HG02642 (cell line): ENCODE data around the gene TSPAN33.
"Not testable (repeated sequence)": the region's sequence is repeated elsewhere in the genome, so short reads cannot be mapped to it uniquely, and the experiment has no call there.

Experiments
- ATAC-seq: cut with Tn5 transposase; IDR thresholded peaks from one replicate; pipeline ENCODE4 v1.9.1; 2021; ENCODE audit warnings: mild to moderate bottlenecking; ENCODE audit not compliant: unreplicated experiment, poor library complexity

TSPAN33 gene

DNA sequence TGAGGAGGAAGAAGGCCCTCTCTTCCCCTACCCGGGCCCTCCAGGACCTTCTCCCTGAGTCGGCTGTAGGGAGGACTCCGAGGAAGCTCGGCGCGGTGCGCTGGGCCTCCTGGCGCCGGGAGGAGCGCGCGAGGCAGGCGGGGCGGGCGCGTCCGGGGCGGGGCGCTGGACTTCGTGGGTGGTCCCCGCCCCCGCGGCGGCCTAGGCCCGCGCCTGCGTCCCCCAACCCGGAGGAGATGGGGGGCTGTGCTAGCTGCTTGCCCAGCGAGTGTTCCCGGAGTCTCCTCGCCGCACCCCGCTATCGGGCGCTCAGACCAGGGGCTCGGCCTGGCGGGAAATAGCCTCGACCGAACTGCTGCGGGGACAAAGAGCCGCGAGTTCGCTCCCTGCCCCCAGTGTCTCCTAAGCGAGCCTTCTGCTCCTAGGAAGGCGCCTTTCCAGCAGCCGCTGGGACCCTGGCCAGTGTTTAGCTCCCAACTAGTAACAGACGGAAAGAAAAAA, 24.7 kb downstream of the TSPAN33 start:
- ATAC-seq: peak; percentile 31

DNA sequence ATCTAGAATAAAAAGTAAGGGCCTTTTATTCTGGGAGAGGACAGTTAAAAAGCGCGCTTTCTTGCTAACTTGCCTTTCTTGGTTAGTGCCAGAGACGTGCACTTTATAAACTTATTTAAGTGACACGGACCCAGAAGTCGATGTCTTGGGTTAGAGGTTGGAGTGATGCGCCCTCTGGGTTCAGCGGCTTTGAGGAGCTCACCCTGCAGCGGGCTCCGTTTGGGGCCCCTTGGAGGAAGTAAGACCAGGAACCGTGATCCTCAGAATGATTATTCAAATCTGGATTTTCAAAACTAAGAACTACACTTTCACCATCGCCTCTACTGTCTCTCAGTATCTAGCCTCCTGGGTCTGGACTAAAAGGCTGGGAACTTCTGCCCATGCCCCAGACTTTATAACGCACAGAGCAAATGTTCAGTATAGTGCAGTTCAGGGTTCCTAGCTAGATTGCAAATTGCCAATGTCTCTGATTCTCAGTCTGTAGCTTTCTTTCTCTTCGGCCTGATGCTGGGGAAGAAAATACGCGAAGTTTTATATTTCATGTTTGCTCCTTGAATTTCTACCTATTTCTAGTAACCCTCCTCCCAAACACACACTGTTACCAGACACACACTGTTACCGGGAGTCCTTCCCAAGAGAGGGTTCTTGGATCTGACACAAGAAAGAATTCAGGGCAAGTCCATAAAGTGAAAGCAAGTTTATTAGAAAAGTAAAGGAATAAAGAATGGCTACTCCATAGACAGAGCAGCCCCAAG, 25.4 kb downstream of the TSPAN33 start:
- peak; percentile 66 for ATAC-seq

DNA sequence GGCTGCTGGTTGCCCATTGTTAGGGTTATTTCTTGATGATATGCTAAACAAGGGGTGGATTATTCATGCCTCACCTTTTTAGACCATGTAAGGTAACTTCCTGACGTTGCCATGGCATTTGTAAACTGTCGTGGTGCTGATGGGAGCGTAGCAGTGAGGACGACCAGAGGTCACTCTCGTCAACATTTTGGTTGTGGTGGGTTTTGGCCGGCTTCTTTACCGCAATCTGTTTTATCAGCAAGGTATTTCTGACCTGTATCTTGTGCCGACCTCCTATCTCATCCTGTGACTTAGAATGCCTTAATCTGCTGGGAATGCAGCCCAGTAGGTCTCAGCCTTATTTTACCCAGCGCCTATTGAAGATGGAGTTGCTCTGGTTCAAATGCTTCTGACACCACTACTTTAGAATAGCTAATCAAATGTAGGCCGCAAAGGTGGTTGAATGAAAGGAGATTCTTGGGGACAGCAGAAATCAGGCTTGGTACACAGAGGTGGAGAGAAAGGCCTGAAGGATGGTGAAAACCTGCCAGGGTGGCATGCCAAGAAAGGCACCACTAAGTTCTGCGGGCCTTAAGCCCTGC, 26.0 kb downstream of the TSPAN33 start:
- ATAC-seq: no peak

DNA sequence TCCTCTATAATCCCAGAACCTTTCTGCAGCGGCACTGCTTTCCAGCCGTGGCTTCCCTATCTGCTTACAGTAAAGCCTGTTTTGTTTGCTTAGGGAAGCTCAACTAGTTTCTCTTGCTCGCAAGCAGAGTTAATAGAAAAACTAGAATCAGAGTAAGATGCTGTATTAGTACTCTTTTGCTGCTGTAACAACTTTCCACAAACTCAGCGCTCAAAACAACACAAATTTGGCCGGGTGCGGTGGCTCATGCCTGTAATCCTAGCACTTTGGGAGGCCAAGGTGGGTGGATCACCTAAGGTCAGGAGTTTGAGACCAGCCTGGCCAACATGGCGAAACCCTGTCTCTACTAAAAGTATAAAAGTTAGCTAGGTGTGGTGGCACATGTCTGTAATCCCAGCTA, 29.4 kb downstream of the TSPAN33 start:
- ATAC-seq: not testable (repeated sequence)

DNA sequence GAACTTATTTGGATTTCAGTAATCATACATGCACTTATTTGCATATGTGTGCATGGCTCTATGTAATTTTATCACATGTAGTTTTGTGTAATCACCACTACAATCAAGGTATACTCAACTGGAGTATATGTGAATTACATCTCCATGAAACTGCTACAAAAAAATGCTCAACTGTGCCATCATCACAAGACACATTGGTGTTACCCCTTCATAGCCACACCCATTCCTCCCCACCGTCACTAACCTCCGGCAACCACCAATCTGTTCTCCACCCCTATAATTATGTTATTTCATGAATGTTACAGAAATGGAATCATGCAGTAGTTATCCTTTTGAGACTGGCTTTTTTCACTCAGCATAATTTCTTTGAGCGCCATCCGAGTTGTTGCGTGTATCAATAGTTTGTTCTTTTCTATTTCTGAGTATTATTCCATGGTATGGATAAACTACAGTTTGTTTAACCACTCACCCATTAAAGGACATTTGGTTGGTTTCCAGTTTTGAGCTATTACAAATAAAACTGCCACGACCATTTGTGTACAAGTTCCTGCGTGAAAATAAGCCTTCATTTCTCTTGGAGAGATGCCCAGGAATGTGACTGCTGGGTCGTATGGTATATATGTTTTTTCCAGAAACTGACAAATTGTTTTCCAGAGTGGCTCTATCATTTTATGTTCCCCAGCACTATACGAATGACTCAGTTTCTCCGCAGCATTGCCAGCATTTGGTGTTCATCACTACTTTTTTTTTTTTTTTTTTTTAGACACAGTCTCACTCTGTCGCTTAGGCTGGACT, 32.6 kb downstream of the TSPAN33 start:
- no peak for ATAC-seq

DNA sequence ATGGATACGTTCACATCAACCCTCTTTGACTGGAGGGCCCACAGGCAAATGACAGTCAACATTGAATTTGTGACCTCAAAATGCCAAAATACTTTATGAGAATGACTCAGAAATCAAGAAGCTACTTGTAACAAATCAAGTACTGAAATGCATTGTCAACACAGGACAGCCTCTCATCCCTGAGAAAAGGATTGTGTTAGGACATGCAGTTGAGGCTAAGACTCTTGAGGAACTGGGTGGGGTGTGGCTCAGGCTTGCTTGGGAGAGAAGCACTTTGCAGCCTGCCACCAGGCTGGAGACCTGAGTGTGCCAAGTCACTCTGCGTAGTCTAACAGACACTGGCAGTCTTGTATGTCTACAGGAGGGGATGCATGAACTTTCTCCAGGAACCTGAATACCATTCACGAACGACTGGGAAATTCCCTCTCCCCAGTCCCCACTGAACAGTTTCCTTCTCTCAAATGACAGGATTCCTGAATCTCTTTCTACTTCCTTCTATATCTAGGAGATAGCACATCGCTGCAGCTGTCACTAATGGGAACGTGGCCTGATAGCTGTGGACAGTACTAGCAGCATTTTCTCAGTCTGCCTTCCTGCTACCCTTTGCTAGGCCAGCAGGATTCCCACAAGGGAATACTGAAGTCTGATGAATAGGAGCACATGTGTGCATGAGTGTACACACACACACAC, 40.6 kb downstream of the TSPAN33 start:
- ATAC-seq: no peak

DNA sequence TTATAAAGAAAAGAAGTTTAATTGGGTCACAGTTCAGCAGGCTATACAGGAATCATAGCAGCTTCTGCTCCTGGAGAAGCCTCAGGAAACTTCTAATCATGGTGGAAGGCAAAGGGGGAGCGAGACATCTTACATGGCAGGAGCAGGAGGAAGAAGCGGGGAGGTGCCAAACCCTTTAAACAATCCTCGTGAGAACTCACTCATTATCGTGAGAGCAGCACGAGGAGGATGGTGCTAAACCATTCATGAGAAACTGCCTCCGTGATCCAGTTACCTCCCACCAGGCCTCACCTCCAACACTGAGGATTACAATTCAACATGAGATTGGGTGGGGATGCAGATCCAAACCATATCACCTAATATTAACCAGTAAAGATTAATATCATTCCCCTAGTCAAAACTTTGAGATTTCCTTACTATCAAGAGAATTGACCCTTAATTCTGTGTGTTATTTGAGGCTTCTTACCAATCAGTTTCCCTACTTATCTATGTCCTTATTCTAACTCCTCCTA, 42.3 kb downstream of the TSPAN33 start:
- ATAC-seq: no peak

DNA sequence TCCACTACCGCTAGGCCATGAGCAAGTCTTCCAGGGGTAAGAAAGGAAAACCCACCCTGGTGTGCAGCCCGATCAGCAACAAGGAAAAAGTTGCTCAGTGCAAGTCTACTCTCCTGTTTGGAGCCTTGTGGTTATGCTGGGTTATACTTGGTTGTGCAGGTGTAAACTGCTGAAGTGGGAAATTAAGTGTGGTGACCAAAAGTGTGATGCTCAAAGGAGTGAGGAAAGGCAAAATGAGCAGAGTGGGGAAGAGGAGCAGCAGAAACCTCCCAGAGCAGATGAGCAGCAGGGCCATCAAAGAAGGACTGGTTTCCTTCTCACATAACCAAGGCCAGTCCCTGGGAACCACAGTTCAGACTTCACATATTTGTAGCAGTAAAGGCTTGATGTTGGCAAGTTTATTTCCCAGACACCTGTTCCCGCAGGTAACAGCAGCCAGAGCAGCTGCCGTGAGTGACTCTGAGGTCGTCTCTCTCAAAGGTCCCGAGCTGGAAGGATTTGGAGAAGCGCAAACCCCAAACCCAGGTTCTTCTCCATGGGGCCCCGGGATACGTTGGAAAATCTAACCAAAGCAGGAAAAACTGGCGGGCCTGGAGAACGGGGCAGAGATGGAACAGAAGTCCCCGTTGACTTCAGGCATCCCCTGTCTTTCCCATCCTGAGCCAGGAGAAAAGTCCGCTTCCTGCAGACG, 43.3 kb downstream of the TSPAN33 start:
- no peak for ATAC-seq

DNA sequence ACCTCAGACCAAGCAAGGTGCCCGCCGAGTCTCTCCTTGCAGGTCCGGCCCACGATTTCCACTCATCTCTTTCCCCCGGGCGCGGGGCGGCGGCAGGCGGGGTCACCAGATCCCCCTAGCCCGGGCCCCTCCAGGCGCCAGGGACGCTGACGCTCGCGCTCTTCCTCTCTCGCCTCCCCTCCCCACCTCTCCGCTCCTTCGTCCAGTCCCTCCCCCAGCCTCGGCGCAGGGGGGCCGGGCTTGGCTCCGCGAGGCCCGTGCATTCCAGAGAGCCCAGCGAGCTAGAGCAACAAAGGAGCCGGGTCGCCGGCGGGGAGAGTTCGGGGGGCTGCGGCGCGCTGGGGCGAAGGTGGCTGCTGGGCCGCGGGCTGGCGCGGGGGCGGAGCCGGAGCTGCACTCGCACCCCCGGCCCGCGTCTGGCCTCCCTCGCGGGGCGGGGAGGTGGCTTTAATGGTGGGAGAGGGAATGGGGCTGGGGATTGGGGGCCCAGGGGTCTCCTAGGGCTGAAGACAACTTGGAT, 43.9 kb downstream of the TSPAN33 start, which contains the start of gene SMO:
SMO (plus strand) TSS at position 262 of the 520 bp plus-strand sequence. CDS start 519 bp downstream, outside the sequence.
- no peak for ATAC-seq

DNA sequence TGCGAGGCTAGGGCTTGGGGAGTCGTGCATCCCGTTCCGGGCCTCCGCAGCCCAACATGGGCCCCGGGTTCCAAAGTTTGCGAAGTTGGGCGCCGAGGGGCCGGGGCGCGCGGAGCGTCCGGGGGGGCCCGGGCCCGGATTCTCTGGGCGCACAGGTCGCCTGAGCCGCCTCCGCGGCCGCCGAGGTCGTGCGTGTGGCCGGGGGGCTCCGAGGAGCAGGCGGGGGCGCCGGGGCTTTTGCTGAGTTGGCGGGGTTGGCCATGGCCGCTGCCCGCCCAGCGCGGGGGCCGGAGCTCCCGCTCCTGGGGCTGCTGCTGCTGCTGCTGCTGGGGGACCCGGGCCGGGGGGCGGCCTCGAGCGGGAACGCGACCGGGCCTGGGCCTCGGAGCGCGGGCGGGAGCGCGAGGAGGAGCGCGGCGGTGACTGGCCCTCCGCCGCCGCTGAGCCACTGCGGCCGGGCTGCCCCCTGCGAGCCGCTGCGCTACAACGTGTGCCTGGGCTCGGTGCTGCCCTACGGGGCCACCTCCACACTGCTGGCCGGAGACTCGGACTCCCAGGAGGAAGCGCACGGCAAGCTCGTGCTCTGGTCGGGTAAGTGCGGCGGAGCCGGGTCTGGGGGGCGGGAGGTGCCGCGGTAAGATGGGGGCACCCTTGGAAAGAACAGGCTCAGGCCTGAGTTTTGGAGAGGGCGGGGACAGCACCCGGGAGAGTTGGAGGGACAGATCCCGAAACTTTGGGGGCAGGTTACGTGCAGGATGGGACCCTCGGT, 44.6 kb downstream of the TSPAN33 start:
- no peak for ATAC-seq

DNA sequence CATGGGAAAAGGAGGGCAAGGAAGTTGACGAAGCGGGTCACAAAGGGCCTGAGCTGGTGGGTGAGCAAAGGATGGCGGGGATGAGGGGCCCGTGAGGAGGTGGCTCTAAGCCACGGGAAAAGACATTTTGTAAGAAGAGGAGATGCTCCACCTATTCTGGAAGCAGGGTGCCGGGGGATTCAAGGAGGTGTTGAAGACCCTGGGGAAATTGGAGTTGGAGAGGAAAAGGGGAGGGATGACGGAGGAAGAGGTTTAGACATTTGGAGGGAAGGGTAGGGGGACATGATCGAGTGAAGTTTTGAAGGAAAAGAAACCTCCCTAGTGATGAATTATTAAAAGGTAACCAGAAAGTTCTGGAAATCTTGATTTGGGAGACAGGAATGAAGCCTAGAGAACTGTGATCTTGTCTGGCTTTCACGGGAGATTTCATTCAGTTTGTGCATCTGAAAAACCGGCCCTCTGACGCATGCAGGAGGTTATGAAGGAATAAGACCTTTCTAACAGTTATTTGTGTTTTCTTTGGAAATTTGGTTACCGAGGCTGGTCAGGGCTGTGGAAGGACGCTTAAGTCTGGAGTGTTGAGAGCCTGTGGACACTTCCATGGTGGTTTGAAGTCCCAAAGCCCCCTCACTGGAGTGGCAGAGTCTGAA, 45.3 kb downstream of the TSPAN33 start:
- no peak for ATAC-seq

DNA sequence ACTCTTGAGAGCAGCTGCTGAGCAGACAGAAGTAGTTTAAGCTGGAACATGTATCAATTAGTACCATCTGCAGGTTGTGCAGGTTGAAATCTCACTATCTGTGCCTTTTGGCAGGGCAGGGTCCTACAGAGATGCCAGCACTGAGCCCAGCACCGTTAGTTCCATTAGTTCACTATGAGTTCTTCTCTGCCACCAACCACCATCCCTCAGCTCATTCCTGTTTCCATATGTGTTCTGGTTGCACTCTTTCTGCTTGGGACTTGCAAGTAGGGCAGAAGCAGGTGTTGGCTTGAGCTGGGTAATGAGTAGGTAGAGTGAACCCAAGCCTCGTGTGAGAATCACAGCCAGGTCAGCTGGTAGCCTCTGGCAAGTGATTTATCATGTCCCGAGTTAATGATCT, 46.8 kb downstream of the TSPAN33 start:
- ATAC-seq: no peak

DNA sequence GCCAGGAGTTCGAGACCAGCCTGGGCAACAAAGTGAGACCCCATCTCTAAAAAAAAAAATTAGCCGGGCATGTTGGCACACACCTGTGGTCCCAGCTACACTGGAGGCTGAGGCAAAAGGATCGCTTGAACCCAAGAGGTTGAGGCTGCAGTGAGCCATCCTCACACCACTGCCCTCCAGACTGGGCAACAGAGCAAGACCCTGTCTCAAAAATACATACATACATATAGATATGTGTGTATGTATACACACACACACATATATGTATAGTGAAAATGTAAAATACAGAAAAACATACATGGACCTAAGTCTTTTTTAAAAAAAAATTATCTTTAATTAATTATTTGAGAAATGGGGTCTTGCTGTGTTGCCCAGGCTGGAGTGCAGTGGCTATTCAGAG, 49.4 kb downstream of the TSPAN33 start:
- no peak for ATAC-seq

DNA sequence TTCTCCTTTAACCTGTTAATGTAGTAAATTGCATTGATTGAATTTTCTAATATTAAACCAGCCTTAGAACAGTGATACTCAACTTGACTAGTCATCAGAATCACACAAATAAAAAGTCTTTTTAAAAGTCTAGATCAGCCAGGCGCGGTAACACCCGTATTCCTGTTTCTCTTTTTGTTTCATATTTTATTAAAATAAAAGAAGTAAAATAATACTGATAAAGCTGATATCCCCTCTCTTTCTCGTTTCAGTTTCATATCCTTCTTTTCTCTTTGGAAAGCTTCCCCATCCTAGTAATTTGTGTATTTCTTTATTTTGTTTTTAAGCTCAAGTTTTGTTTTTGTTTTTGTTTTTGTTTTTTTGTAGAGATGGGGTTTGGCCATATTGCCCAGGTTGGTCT, 53.3 kb downstream of the TSPAN33 start:
- no peak for ATAC-seq

DNA sequence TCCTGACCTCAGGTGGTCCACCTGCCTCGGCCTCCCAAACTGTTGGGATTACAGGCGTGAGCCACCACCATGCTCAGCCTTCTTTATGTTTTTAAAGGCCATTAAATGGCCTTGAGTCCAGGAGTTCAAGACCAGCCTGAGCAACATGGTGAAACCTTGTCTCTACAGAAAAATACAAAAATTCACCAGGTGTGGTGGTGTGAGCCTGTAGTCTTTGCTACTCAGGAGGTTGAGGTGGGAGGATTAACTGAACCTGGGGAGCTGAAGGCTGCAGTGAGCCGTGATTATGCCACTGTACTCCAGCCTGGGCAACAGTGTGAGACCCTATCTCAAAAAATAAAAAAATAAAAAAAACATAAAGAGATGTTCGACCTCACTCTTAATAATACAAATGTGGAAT, 54.9 kb downstream of the TSPAN33 start:
- no peak for ATAC-seq

DNA sequence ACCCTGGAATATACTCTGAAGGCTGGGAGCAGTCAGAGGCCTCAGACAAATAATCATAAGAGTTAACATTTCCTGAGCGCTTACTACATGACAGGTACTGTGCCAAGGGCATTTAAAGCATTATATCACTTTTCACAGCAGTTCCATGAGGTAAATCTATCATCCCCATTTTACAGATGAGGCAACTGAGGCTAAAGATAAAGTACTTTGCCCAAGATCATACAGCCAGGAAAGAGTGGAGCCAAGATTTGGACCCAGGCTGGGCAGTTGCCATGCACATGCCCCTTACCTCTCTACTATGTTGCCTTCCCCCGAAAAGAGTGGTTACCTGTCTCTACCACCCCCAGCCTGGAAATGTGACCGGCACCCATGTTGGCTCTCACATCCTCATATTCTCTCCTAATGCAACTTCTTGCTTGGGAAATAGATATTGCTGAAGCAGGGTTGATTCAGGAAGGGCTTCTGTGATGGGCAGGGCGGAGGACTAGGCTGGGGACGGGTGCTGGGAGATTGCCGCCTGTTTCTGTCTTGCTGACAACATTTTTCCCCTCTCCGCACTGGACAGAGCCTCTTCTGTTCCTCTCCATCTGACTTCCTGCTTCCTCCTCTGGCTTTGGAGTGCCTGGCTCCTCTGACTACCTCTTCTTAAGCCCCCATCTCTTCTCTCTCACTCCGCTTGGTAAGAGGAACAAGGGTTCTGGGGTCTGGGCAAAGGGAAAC, 57.7 kb downstream of the TSPAN33 start:
- ATAC-seq: no peak

DNA sequence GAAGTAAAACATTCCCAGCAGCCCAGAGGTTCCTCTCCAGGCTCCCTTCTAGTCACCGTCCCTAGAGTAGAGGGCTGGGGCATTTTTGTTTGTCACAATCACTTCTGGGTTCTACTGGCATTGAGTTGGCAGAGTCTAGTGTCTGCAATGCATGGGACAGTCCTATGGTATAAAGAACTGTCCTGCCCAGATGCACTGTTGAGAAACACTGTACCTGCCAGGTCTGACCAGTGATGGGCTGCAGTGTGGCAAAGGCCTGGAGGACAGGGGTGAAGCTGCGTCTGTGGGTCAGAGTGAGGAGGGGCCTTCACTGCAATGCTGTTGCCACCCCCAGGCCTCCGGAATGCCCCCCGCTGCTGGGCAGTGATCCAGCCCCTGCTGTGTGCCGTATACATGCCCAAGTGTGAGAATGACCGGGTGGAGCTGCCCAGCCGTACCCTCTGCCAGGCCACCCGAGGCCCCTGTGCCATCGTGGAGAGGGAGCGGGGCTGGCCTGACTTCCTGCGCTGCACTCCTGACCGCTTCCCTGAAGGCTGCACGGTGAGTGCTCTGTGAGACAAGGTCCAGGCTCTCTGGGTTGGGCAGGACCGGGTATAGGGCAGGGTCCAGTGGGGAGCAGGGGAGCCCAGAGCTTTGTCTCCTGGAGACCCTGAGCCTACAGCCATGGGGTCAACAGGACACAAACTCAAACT, 58.7 kb downstream of the TSPAN33 start:
- ATAC-seq: no peak
